Smooth muscle cell (in vitro differentiated cells): ENCODE data around the gene UBASH3A. TPM values are rescaled to one million over a fixed set of nuclear protein-coding genes. Genes with fewer than 3 reads are reported as not detected.

ENCODE experiments used
- DNase-seq: peaks from one replicate; lab custom pipeline; 2025; ENCODE audit not compliant: unreplicated experiment; lab: John Stamatoyannopoulos, UW
- H2AFZ ChIP-seq: fragments of 200-600 bp; sonication (generic); 2 replicates; pipeline ENCODE4 v1.6.0; 2016; ENCODE audit warnings: antibody characterized with exemption, low read depth, mild to moderate bottlenecking
- H3F3A ChIP-seq: fragments of 200-600 bp; sonication (generic); 2 replicates; pipeline ENCODE4 v1.6.0; 2017; ENCODE audit warnings: antibody characterized with exemption, low read depth
- H3K27ac ChIP-seq: fragments of 200-600 bp; sonication (generic); 2 replicates; pipeline ENCODE4 v1.5.1; 2016; ENCODE audit warnings: low read depth, mild to moderate bottlenecking
- H3K27me3 ChIP-seq: fragments of 200-600 bp; sonication (generic); 2 replicates; pipeline ENCODE4 v1.6.1; 2016; ENCODE audit warnings: low read depth, mild to moderate bottlenecking
- H3K36me3 ChIP-seq: fragments of 200-600 bp; sonication (generic); 2 replicates; pipeline ENCODE4 v1.5.1; 2016; ENCODE audit warnings: low read depth
- H3K4me1 ChIP-seq: fragments of 200-600 bp; sonication (generic); 2 replicates; pipeline ENCODE4 v1.5.1; 2016; ENCODE audit warnings: low read depth
- H3K4me2 ChIP-seq: fragments of 200-600 bp; sonication (generic); 2 replicates; pipeline ENCODE4 v1.6.0; 2016; ENCODE audit warnings: mild to moderate bottlenecking
- H3K4me3 ChIP-seq: fragments of 200-600 bp; sonication (generic); 2 replicates; pipeline ENCODE4 v1.5.1; 2016; ENCODE audit warnings: mild to moderate bottlenecking
- H3K79me2 ChIP-seq: fragments of 200-600 bp; sonication (generic); 2 replicates; pipeline ENCODE4 v1.6.0; 2016; ENCODE audit warnings: low read depth, mild to moderate bottlenecking
- H3K9ac ChIP-seq: fragments of 200-600 bp; sonication (generic); 2 replicates; pipeline ENCODE4 v1.6.0; 2016; ENCODE audit warnings: low read depth
- H3K9me3 ChIP-seq: fragments of 200-600 bp; sonication (generic); replicated peaks from 2 replicates; pipeline ENCODE4 v1.5.1; 2016; ENCODE audit warnings: low read depth
- H4K20me1 ChIP-seq: fragments of 200-600 bp; sonication (generic); 2 replicates; pipeline ENCODE4 v1.6.0; 2016; ENCODE audit warnings: low read depth
- WGBS: methylation state at CpG from one replicate; pipeline ENCODE4 v1.1.7; 2016; ENCODE audit warnings: low lambda C conversion rate; 5-methylcytosine and 5-hydroxymethylcytosine counted together
- polyA plus RNA-seq: library from polyadenylated mRNA; unstranded; fragments of >200 nt; fragmentation: Nextera tagmentation; extraction: Ambion mirVana; gene quantifications from 2 replicates; pipeline ENCODE4 v1.2.1, GENCODE V29; 2016
- total RNA-seq: library from RNA; depleted of rRNA; stranded (reverse); fragments of >200 nt; gene quantifications from 2 replicates; pipeline ENCODE4 v1.2.3, GENCODE V29; 2014
- TF ChIP-seq, protein P1 (sequence below): fragments of 200-600 bp; sonication (generic); IDR thresholded peaks from 2 replicates; pipeline ENCODE4 v1.5.1; 2017; ENCODE audit warnings: borderline replicate concordance, mild to moderate bottlenecking, antibody characterized with exemption; ENCODE audit not compliant: insufficient read depth, poor library complexity, severe bottlenecking

UBASH3A gene
- total and polyA plus RNA-seq, 2 experiments from 2014 or later, result not detected

GRCh38 chr21:42474043-42474831, 70.5 kb downstream of the UBASH3A start:
- DNase-seq, result no peak
- H3K4me3 ChIP-seq, result no peak overlapping the region
- H3F3A ChIP-seq, result peaks cover 18% of the 10 kb centered on the region
- H3K4me2 ChIP-seq, result peak overlapping the region; percentile 56
- no peaks in the 10 kb centered on the region for H3K27me3 ChIP-seq
- no peak overlapping the region for H2AFZ ChIP-seq
- H4K20me1 ChIP-seq, result no peaks in the 10 kb centered on the region
- no peaks in the 10 kb centered on the region for H3K79me2 ChIP-seq
- peak overlapping the region; percentile 49 for H3K27ac ChIP-seq
- no peaks in the 10 kb centered on the region for H3K4me1 ChIP-seq
- no peaks in the 10 kb centered on the region for H3K9me3 ChIP-seq
- WGBS, result 65% methylated on average over 14 of the region's 14 CpGs
- H3K9ac ChIP-seq, result no peak overlapping the region
- no peaks in the 10 kb centered on the region for H3K36me3 ChIP-seq
- TF ChIP-seq, protein P1, sequence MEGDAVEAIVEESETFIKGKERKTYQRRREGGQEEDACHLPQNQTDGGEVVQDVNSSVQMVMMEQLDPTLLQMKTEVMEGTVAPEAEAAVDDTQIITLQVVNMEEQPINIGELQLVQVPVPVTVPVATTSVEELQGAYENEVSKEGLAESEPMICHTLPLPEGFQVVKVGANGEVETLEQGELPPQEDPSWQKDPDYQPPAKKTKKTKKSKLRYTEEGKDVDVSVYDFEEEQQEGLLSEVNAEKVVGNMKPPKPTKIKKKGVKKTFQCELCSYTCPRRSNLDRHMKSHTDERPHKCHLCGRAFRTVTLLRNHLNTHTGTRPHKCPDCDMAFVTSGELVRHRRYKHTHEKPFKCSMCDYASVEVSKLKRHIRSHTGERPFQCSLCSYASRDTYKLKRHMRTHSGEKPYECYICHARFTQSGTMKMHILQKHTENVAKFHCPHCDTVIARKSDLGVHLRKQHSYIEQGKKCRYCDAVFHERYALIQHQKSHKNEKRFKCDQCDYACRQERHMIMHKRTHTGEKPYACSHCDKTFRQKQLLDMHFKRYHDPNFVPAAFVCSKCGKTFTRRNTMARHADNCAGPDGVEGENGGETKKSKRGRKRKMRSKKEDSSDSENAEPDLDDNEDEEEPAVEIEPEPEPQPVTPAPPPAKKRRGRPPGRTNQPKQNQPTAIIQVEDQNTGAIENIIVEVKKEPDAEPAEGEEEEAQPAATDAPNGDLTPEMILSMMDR, result no peak

DNA sequence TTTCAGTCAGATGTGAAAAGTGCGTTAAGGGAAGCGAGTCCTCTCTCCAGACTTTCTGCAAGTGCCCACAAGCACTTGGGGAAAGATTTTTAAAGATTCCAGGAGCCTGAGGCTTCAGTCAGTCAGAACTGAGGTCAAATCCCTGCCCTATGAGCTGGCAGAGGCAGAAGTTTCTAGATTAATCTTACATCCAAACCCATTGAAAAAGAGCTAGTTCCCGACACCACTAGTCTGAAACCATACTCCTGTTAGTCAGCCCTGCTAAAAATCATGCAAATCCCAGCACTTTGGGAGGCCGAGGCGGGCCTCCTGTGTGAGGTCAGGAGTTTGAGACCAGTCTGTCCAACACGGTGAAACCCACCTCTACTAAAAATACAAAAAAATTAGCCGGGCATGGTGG, 71.3 kb downstream of the UBASH3A start:
- Histone ChIP-seq H3F3A (peaks cover 18% of the 10 kb centered on the region), H4K20me1 (no peaks in the 10 kb centered on the region), H3K4me1 (no peaks in the 10 kb centered on the region), H3K9ac (no peak overlapping the region), H3K79me2 (no peaks in the 10 kb centered on the region), H3K27ac (peak overlapping the region; percentile 49), H3K36me3 (no peaks in the 10 kb centered on the region), H3K4me2 (peak overlapping the region; percentile 56), H3K4me3 (no peak overlapping the region), H3K27me3 (no peaks in the 10 kb centered on the region), H3K9me3 (no peaks in the 10 kb centered on the region), H2AFZ (no peak overlapping the region)
- DNase-seq, result no peak
- whole genome bisulfite sequencing, result 50% methylated on average over 7 of the region's 7 CpGs
- TF ChIP-seq, protein P1, result no peak

DNA sequence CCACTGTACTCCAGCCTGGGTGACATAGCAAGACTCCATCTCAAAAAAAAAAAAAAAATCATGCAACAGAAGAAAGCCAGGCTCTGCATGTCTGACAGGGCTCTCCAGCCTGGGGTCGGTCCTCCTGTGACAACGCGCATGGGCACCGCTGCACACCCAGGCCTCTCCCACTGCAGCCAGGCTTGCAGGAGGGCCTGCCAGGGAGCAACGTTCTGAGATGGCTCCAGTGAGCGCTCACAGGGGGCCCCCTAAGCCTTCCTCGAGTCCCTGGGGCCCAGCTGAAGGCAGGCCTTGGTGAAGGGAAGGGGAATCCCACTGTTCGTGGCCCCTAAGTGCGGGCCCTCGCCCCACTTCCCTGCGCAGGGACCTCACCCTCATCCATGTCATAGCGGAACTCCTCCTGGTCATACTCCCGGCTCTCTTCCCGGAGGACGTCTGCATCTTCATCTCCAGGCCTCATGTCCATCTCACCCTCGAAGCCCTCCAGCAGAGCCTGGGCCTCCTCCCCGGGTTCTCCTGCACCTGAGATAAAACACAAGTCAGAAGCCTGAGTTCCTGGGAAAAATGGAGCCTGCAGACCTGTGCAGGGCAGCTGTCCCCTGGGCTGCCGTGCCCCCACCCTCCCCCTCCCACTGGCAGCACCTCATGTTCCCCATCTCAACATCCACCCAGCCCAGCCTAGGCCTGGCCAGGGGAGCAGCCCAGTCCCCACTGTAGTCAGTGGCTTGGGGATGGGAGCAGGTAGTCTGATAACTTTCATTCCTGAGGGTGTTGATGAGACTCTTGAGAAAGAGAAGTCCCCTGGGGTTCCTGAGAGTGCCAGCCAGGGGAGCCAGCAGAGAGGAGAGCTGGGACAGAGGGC, 72.1 kb downstream of the UBASH3A start:
- H3K79me2 ChIP-seq, result no peaks in the 10 kb centered on the region
- no peaks in the 10 kb centered on the region for H4K20me1 ChIP-seq
- H3K27me3 ChIP-seq, result no peaks in the 10 kb centered on the region
- TF ChIP-seq, protein P1, result no peak
- WGBS, result 86% methylated on average over 18 of the region's 18 CpGs
- H3F3A ChIP-seq, result peaks cover 18% of the 10 kb centered on the region
- DNase-seq, result no peak
- H3K4me1 ChIP-seq, result no peaks in the 10 kb centered on the region
- no peaks in the 10 kb centered on the region for H3K36me3 ChIP-seq
- H3K4me3 ChIP-seq, result no peak overlapping the region
- H3K4me2 ChIP-seq, result no peak overlapping the region
- H2AFZ ChIP-seq, result no peak overlapping the region
- H3K9ac ChIP-seq, result no peak overlapping the region
- H3K27ac ChIP-seq, result no peak overlapping the region
- no peaks in the 10 kb centered on the region for H3K9me3 ChIP-seq
